CD4-positive, alpha-beta T cell treated with Interleukin-21 for 1 hour (primary cell): ENCODE data around the gene ABAT.
"Not testable (repeated sequence)": the region's sequence is repeated elsewhere in the genome, so short reads cannot be mapped to it uniquely, and the experiment has no call there.

Experiments
- DNase-seq: peaks from one replicate; pipeline ENCODE4 v3.0.0-alpha.2; 2020

The ABAT gene

DNA sequence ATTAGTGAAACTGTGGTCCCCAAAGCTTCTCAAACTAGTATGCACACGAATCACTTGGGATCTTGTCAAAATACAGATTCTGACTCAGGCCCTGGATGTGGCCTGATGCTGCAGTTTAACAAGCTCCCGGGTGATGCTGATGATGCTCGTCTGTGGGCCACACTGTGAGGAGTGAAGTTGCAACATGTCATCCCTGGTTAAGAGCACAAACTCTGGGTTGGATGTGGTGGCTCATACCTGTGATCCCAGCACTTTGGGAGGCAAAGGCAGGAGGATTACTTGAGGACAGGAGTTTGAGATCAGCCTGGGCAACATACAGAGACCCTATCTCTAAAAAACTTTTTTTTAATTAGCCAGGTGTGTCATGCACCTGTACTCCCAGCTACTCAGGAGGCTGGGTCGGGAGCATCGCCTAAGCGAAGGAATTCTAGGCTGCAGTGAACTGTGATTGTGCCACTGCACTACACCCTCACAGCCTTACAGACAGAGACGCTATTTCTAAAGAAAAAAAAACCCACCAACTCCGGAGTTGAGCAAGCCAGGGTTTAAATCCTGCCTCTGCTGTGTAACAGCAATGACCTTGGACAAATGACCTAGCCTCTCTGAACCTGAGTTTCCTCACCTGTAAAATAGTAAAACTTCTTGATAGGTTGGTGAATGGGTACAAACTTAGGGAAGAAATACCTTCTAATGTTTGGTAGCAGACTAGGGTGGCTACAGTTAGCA lies 24.4 kb upstream of the ABAT start:
- no peak for DNase-seq

DNA sequence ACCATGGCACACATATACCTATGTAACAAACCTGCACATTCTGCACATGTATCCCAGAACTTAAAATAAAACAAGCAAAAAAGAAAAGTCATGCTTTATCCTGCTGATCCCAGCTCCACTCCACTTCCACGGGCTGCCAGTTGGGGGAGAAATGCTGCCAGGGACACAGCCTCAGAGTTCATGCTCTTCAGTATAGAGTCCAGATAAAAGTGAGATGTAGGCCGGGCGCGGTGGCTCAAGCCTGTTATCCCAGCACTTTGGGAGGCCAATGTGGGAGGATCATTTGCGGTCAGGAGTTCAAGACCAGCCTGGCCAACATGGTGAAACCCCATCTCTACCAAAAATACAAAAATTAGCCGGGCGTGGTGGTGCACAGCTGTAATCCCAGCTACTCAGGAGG lies 22.5 kb upstream of the ABAT start:
- DNase-seq, result not testable (repeated sequence)

DNA sequence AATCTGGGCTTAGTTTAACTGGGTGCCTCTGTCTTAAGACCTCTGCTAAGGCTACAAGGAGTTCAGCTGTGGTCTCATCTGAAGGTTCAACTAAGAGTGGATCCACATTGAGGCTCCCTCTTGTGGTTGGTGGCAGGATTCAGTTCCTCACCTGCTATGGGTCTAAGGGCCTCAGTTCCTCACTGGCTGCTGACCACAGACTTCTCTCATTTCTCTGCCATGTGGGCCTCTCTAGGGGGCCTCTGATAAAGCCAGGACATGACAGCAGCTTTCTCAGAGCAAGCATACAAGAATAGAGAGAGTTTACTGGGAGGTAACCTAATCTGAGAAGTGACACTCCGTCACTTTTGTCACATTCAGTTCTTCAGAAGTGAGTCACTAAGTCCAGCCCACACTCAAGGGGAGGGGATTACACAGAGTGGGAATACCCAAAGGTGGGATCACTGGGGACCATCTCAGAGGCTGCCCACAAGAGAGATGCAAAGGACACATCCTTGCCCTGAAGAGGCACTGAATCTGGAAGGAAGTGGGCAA lies 19.2 kb upstream of the ABAT start:
- peak; percentile 14 for DNase-seq

DNA sequence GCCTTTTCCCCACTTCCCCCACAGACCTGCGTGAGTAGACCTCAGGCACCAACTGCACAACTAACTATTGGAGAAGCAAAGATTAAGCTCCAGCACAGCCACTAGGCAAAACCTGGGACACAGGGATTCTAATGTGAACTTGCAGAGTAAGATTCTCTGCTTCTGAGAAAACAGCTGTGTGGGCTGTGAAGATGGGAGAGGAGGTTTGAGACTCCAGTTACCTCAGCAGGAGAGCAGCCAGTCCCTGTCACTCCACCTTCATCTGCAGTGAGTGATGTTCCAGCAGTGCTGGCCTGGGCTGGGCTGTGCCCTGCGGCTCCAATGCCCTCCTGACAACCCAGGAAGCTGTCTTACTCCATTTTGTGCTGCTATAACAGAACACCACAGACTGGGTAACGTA lies 18.0 kb upstream of the ABAT start:
- DNase-seq, result no peak

DNA sequence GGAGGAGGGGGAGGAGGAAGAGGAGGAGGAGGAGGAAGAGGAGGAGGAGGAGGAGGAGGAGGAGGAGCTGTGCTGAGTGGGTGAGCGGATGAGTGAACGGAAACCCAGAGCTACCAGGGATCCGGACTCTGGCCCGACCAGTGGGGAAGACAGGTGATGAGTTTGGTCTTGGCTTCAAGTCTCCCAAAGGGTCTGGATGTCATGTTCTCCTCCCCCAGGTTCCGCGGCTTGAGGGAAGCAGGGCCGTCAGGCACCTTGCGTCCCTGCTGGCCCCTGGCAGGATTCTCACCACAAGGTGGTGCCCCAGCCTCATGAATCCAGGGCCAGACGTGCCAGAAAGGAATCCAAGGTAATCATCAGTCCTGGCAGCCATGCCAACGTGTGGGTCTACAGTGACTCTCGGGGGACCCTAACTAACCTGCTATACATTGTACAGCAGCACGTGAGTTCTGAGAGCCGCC lies 13.5 kb upstream of the ABAT start:
- peak; percentile 62 for DNase-seq

DNA sequence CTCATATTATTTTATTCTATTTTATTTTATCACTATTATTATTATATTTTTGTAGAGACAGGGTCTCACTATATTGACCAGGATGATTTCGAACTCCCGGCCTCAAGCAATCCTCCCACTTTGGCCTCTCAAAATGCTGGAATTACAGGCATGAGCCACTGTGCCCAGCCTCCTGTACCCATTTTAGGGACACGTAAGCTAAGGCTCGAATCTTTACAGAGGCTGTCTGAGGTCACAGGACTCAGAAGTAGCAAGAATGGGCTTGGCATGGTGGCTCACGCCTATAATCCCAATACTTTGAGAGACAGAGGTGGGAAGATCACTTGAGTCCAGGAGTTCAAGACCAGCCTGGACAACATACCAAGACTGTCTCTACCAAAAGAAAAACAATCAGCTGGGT lies 12.7 kb upstream of the ABAT start:
- no peak for DNase-seq

DNA sequence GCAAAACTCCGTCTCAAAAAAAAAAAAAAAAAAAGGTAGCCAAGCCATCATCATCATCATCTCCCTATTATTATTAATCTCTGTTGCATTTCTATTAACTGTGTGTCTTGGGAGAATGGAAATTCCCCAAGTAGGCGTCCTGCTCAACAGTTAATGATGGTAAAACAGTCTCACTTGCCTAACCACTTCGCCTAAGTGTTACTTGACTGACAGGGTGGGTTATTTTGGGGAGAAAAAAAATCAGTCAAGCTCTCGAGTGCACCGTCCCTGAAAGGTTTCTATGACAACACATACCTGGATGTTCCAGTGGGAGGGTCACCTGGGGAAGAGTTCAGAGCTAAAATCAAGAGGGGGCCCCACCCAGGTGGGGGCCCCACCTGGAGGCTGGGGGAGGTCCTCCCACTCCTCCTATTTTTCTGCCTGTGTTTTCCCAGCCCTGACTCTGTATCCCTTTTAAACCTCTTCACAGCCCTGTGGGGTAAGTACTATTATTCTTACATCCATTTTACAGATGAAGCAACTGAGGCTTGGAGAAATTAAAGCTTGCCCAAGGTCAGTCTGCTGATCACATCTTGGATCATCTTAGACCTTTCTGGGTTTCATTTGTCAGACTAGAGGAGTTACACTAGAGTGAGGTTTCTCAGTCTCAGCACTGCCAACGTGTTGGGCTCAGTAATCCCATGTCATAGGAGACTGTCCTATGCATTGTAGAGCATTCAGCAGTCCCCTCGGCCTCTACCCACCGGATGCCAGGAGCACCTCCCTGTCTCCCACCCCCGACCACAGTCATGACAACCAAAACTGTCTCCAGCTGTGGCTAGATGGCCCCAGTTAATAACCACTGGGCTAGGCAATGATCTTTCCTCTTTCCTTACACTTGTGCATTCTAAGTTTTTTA lies 11.0 kb upstream of the ABAT start:
- no peak for DNase-seq

DNA sequence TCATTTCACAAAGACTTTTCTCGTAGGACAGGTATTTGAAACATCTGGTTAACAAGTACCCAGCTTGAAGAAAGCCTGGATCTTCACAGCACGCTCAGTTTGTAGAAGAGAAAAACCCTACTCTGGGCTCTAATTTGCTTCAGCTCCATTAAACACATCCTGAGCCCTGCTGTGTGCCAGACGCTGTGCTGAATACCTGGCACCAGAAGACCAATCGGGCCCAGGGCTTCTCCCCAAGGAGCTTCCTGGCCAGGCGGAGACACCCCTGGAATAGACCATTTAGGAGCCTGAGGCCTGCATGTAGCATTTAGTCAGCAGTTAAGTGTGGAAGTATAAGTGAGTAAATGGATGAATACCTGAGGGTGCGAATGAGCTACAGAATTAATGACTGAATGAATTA lies 8.9 kb upstream of the ABAT start:
- DNase-seq, result no peak

DNA sequence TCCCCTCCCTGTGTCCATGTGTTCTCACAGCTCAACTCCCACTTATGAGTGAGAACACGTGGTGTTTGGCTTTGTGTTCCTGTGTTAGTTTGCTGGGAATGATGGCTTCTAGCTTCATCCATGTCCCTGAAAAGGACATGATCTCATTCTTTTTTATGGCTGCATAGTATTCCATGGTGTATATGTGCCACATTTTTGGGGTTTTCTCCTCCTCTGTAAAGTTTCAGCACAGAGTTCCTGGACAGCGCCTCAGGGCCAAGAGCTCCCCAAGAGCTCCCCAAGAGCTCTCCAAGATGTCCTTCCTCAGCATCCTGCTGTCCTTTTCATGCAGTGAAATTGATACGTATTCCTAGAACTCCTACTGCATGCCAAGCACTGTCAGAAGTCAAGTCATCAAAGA lies 6.9 kb upstream of the ABAT start:
- no peak for DNase-seq

DNA sequence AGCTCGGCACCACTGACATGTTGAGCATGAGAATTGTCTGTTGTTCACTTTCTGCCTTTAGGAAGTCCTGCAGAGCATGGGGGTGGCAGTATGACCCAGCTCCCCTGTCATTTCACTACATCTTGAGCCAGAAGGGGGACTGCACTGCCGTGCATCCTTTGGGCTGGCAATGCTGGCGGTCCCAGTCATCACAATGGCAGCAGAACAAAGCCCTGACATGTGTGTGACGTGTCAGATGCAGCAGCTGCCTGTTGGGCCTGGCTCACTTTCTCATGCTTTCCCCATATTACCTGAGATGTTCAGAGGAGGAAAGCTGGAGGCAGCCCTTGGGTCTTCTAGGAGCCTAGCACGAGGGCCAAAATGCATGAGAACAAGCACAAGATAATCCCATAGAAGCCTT lies 6.3 kb upstream of the ABAT start:
- DNase-seq, result no peak

DNA sequence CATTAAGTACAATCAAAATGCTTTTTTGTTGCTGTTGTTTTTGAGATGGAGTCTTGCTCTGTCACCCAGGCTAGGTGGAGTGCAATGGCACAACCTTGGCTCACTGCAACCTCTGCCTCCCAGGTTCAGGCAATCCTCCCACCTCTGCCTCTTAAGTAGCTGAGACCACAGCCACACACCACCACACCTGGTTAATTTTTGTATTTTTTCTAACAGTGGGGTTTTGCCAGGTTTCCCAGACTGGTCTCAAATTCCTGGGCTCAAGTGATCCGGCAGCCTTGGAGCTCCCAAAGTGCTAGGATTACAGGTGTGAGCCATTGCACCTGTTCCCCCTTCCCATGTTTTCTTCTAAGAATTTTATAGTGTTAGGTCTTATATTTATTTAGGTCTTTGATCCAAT lies 4.9 kb upstream of the ABAT start:
- DNase-seq, result no peak

DNA sequence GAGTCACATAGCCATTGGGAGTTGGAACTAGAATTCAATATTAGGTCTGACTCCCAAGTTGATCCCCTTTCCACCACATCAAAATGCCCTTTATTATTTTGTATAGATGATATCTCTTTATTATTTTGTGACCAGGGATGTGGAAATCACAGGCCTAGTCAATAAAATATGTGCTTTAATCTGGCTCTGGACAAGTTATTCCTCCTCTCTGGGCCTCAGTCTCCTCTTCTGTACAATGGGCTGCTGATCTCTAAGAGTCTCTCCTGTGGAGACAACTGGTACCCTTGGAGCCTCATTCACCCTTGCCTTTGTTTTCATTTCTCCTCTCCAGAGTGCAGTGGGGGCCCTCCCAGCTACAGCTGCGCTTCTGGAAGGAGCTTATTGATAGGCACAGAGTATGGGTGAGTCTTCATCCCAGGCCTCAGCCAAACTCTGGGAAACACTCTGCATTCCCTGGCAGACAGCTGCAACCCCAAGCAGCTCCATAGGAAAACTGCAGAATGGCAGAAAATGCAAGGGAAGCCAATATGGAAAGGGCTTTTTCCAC lies 4.3 kb upstream of the ABAT start:
- DNase-seq, result no peak

DNA sequence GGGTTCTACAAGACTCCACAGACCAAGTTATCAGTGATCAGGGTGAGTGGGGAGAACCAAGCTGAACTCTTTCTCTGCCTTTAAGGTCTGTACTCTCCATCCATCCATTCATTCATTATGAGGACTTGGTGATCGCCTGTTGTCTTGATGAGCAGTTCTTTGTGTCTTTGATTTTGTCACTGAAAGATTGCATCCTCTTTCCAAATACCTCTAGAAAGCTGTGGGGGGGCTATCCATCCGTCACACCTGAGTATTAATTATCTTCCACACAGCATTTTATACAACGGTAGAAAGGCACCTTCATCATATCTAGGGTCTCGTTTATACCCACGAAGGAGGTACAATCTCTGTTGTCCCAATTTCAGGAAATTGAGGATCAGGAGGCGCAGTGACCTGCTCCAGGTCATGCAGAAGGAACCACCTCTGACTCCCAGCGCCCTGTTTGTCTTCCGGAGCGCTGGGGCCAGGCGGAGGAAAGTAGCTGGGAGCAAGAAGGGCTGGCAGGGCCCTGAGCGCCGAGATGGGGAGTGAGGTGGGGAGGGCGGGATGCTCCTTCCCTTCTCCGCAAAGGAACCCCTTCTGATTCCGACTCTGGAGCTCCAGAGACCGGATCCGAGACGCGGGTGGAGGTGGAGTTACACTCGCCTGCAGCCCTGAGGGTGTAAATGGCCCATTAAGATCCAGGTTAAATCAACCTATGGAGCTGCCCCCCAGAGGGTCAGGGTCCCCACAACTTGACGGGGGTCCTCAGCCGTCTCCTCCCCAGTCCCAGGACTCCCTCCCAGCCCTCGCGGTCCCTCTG lies 605 bp upstream of the ABAT start:
- DNase-seq, result no peak

DNA sequence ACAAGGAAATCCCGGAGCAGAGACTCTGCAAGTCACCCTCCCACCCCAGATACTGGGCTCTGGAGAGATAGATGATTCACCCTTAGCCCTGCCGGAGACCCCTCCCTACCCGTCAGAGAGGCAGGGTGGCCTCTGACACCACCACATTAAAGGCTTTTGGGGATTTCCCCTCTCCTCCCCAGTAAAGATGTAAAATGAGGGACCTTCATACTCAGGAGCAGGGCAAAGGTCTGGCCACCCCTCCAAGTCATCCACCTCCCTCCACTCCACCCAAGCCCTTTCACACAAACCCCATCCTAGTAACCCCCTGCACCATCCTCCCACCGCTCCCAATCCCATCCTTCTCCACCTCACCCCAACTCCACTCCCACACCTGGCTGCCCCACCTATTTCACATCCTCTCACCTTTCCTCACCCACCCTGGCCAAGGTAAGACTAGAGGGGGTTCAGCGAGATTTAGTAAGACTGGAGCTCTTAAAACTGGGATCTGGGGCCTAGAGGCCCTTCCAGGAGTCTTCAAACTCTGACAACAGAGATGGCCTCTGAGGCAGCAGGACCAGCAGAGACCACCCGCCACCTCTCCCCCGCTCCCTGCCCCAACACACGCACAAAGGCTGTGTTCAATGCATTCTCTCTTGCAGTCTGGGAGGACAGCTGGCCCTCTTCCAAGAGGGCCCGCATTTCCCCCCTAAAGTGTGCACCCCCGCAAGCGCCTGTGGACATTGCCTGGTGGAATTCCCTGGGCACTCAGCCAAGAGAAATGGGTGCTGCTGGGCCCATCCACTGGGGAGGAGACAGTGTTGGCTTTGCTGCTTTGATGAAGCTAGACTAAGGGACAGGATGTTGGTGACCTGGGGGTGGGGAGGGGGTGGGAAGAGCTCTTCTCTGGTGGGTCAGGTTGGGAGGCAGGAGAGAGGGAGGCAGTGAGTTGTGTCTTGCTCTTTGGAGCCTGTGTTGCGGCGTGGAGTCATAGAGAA lies 1.1 kb downstream of the ABAT start:
- peak; percentile 65 for DNase-seq

DNA sequence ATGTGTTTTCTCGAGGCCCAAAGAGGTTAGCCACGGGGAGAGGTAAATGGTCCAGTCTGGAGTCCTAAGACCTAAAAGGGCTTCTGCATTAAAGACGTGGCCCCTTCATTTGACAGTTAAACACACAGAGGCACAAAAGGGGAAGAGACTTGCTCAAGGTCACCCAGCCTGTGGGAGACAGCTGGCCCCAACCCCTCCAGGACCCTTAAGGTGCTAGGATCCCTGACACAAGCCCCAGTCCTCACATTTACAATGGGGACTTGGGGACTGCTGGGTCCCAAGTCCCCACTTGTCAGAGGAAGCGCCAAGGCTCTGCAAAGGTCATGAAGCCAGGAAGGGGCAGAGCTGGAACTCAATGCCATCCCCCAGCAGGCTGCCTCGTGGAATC lies 1.7 kb downstream of the ABAT start:
- DNase-seq, result no peak

DNA sequence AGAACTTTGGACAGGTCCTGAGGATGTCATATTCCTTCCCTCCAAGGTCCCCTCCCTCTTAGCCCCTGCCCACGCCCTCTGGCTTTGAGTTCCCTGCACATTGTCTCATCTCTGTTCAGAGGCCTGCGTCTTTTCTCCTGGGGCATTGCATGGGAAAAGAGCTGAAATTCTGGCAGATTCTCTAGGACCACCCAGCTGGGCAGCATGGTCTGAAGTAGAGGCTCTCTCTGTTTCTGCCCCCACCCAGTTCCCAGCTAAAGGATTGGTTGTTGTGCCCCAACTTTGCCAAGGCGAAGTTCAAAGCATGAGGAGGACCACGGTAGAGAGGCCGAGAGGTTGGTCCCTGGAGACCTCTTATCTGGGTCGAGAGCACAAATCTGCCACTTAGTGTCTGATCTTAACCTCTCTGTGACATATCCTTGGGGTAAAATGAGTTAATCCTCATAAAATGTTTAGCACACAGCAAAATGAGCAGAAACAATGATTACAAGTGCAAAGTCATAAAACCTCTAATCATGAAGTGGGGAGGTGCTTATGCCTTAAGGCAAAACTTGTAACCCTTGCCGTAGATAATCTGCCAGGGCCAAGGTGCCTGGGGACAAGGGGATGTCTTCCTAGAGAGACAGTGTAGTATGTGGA lies 2.4 kb downstream of the ABAT start:
- no peak for DNase-seq

DNA sequence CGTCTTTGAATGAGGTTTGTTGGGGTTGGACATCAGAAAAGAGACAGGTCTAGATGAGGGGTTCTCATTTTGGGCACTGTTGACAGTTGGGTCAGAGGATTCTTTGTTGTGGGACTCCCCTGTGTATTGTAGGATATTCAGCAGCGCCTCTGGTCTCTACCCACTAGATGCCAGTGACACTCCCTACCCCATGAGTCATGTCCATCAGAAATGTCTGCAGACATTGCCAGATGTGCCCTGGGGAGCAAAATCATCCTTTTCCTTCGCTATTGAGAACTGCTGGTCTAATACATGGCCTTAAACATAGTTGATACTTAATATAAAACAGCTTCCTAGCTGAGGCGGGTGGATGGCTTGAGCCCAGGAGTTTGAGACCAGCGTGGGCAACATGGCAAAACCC lies 3.1 kb downstream of the ABAT start:
- DNase-seq, result no peak

DNA sequence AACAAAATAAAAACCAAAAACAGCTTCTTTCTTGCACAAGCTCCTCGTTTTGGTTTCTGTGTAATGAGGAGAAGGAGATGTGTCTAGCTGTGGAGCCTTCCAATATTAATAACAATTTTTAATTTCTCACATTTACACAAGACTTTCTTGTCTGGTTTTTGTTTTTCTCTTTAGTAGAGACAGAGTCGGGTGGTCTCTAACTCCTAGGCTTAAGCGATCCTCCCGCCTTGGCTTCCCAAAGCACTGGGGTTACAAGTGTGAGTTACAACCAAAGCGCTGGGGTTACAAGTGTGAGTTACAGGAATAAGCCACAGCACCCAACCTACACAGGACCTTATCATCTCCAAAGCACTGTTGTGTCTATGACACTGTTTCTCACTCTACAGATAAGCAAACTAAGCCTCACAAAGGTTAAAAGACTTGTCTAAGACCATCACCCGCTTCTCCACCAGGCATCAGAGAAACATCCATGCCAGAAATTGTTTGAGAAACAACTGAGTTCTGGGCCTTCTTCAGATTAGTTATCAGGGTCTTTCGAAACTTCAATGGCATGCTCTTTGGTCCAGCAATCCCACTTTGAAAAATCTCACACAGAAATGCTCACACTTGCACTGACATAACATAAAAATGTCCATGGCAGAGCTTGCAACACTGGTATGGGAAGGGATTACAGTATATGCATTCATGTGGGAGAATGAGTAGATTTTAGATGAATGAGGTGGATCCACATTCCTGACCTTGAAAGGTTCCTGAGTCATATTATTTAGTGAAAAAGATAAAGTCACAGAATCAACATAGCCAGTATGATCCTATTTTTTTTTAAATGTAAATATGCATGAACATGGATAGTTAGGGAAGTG lies 3.9 kb downstream of the ABAT start:
- no peak for DNase-seq

DNA sequence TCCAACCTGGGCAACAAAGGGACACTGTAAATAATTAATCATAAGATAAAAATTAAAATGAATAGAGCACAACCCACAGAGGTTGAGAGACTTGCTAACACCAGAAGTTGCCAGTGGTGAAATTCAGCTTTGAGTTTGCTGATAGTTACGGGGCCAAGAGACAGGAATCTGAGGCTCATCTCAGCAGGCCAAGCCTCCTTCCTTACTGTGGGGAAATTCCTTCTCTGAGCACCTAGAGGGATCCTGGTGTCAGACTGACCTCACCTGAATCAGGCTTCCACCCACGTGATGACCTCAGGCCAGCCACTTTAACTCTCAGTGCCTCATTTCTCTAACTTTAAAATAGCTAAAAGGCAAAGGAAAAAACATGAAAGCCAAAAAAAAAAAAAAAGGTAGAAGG lies 4.7 kb downstream of the ABAT start:
- no peak for DNase-seq
